Stimulated activated CD8-positive, alpha-beta memory T cell treated with anti-CD3 and anti-CD28 coated beads, Interleukin-4, amount 100 ng/mL, for 1 hour (primary cell): ENCODE data around the gene CELF4.

ENCODE experiments used
- DNase-seq, 2 donors: peaks; one replicate each; pipeline ENCODE4 v3.0.0-alpha.2; 2020; ENCODE audit warnings: low read depth in 2 of 2, low spot score in 1 of 2

The CELF4 gene

GRCh38 chr18:37565101-37565976, at the start of gene CELF4:
TSS of gene CELF4 (minus strand) at chr18:37565798.
- DNase-seq = no peak

GRCh38 chr18:37613253-37613565, 47.6 kb upstream of the CELF4 start:
- DNase-seq = no peak

- DNase-seq = no peak
Observed at GRCh38 chr18:37612524-37613252, 47.1 kb upstream of the CELF4 start.

- DNase-seq = no peak
Observed at GRCh38 chr18:37611614-37612279, 46.1 kb upstream of the CELF4 start.

GRCh38 chr18:37608876-37609275, 43.3 kb upstream of the CELF4 start:
- no peak for DNase-seq

- no peak for DNase-seq
Observed at GRCh38 chr18:37607281-37607680, 41.7 kb upstream of the CELF4 start.

- DNase-seq = no peak
Observed at GRCh38 chr18:37604032-37604431, 38.4 kb upstream of the CELF4 start.

- DNase-seq = no peak
Observed at GRCh38 chr18:37598966-37599896, 33.6 kb upstream of the CELF4 start.

GRCh38 chr18:37598396-37598795, 32.8 kb upstream of the CELF4 start:
- no peak for DNase-seq

GRCh38 chr18:37590346-37590745, 24.7 kb upstream of the CELF4 start:
- no peak for DNase-seq

GRCh38 chr18:37588289-37588688, 22.7 kb upstream of the CELF4 start:
- DNase-seq = no peak

- no peak for DNase-seq
Observed at GRCh38 chr18:37586656-37587225, 21.1 kb upstream of the CELF4 start.

GRCh38 chr18:37584952-37585695, 19.5 kb upstream of the CELF4 start:
- no peak for DNase-seq

- no peak for DNase-seq
Observed at GRCh38 chr18:37584217-37584616, 18.6 kb upstream of the CELF4 start.

GRCh38 chr18:37582261-37582660, 16.7 kb upstream of the CELF4 start:
- no peak for DNase-seq

GRCh38 chr18:37578886-37579513, 13.4 kb upstream of the CELF4 start:
- no peak for DNase-seq

- DNase-seq = no peak
Observed at GRCh38 chr18:37578182-37578678, 12.6 kb upstream of the CELF4 start.

- DNase-seq = no peak
Observed at GRCh38 chr18:37577051-37577611, 11.5 kb upstream of the CELF4 start.

GRCh38 chr18:37575646-37576045, 10.0 kb upstream of the CELF4 start:
- DNase-seq = no peak
